BLaER1 (cell line): Measurements from ENCODE around the gene TM4SF1.

Experiments used
- H3K27ac ChIP-seq: shearing (Covaris generic); formaldehyde crosslinking; 2 replicates; pipeline ENCODE4 v1.8.1; 2022
- H3K27me3 ChIP-seq: shearing (Covaris generic); formaldehyde crosslinking; 2 replicates; pipeline ENCODE4 v1.8.1; 2022
- H3K36me3 ChIP-seq: shearing (Covaris generic); formaldehyde crosslinking; 2 replicates; pipeline ENCODE4 v1.8.1; 2022
- H3K4me1 ChIP-seq: shearing (Covaris generic); formaldehyde crosslinking; 2 replicates; pipeline ENCODE4 v1.8.1; 2022
- H3K4me2 ChIP-seq: shearing (Covaris generic); formaldehyde crosslinking; 2 replicates; pipeline ENCODE4 v1.8.1; 2022
- H3K4me3 ChIP-seq: shearing (Covaris generic); formaldehyde crosslinking; 2 replicates; pipeline ENCODE4 v1.8.1; 2022
- H3K9ac ChIP-seq: shearing (Covaris generic); formaldehyde crosslinking; 2 replicates; pipeline ENCODE4 v1.8.1; 2022
- H3K9me3 ChIP-seq: shearing (Covaris generic); formaldehyde crosslinking; 2 replicates; pipeline ENCODE4 v1.8.1; 2022
- H4K20me1 ChIP-seq: shearing (Covaris generic); formaldehyde crosslinking; 2 replicates; pipeline ENCODE4 v1.8.1; 2022
- Cebpa-rat ChIP-seq: shearing (Covaris generic); IDR thresholded peaks from 2 replicates; pipeline ENCODE4 v1.8.1; 2022

The TM4SF1 gene

GRCh38 chr3:149395107-149396089 lies 17.9 kb upstream of the TM4SF1 start:
- no peak overlapping the region for H3K9ac ChIP-seq
- H3K4me3 ChIP-seq = no peak overlapping the region
- no peaks in the 10 kb centered on the region for H3K9me3 ChIP-seq
- H3K4me2 ChIP-seq = no peak overlapping the region
- no peaks in the 10 kb centered on the region for H3K27me3 ChIP-seq
- no peak for TF ChIP-seq Cebpa-rat
- H3K27ac ChIP-seq = no peak overlapping the region
- H3K4me1 ChIP-seq = no peaks in the 10 kb centered on the region
- H3K36me3 ChIP-seq = no peaks in the 10 kb centered on the region
- no peaks in the 10 kb centered on the region for H4K20me1 ChIP-seq

DNA sequence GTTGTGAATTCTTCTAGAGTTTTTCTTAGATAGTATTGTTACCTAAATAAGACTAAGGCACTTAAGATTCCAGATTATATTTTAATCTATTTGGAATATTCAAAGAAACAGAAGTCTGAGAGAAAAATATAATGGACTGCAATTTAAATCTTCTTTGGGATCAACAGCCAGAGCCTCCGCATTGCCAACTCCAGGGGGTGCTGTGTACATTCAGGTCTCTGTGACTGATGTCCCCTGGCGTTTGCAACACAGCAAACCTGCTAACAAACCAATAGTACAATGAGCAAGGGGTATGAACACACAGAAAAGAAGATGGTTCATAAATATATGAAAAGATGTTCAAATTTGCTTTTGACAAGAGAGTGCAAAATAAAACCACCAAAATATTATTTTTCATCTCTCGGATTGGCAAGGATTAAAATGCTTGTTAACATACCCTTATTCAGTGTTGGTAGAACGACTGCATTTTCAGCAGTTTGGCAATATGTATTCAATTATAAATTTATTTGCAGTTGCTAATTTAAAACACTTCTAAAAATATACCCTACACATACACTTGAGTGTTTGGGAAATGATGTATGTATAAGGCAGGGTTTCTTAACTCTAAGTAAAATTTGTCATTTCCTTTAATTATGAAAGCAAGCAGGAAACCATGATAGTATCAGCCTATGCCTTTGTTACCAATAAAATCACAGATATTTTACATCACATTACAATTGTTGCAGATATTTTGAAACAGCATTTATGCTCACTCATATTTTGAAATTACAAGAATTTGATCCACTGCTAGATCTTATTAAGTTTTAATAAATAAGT lies 16.1 kb upstream of the TM4SF1 start:
- Histone ChIP-seq H3K4me3 (no peak overlapping the region), H3K4me2 (no peak overlapping the region), H3K27me3 (no peaks in the 10 kb centered on the region), H3K36me3 (no peaks in the 10 kb centered on the region), H3K9me3 (peaks cover 13% of the 10 kb centered on the region; the same call in 1 of the 2 replicates), H3K27ac (no peak overlapping the region), H3K9ac (no peak overlapping the region), H3K4me1 (no peaks in the 10 kb centered on the region), H4K20me1 (no peaks in the 10 kb centered on the region)
- no peak for TF ChIP-seq Cebpa-rat

GRCh38 chr3:149391960-149392359 lies 14.5 kb upstream of the TM4SF1 start:
- H4K20me1 ChIP-seq = no peaks in the 10 kb centered on the region
- H3K36me3 ChIP-seq = no peaks in the 10 kb centered on the region
- no peaks in the 10 kb centered on the region for H3K4me1 ChIP-seq
- H3K27me3 ChIP-seq = no peaks in the 10 kb centered on the region
- peaks cover 13% of the 10 kb centered on the region; the same call in 1 of the 2 replicates for H3K9me3 ChIP-seq
- no peak overlapping the region for H3K9ac ChIP-seq
- no peak overlapping the region for H3K27ac ChIP-seq
- TF ChIP-seq Cebpa-rat = no peak
- no peak overlapping the region for H3K4me2 ChIP-seq
- H3K4me3 ChIP-seq = no peak overlapping the region

GRCh38 chr3:149390772-149391212 lies 13.3 kb upstream of the TM4SF1 start:
- H3K4me2 ChIP-seq = no peak overlapping the region
- H3K9ac ChIP-seq = no peak overlapping the region
- H4K20me1 ChIP-seq = no peaks in the 10 kb centered on the region
- TF ChIP-seq Cebpa-rat = no peak
- peaks cover 13% of the 10 kb centered on the region; the same call in 1 of the 2 replicates for H3K9me3 ChIP-seq
- H3K4me1 ChIP-seq = no peaks in the 10 kb centered on the region
- no peaks in the 10 kb centered on the region for H3K27me3 ChIP-seq
- no peak overlapping the region for H3K4me3 ChIP-seq
- no peaks in the 10 kb centered on the region for H3K36me3 ChIP-seq
- no peak overlapping the region for H3K27ac ChIP-seq

GRCh38 chr3:149390294-149390693 lies 12.8 kb upstream of the TM4SF1 start:
- H3K4me1 ChIP-seq = no peaks in the 10 kb centered on the region
- no peaks in the 10 kb centered on the region for H3K36me3 ChIP-seq
- no peak for TF ChIP-seq Cebpa-rat
- no peaks in the 10 kb centered on the region for H3K27me3 ChIP-seq
- H4K20me1 ChIP-seq = no peaks in the 10 kb centered on the region
- H3K27ac ChIP-seq = no peak overlapping the region
- H3K4me2 ChIP-seq = no peak overlapping the region
- no peak overlapping the region for H3K9ac ChIP-seq
- no peak overlapping the region for H3K4me3 ChIP-seq
- H3K9me3 ChIP-seq = peaks cover 13% of the 10 kb centered on the region; the same call in 1 of the 2 replicates

- Histone ChIP-seq H3K27me3 (no peaks in the 10 kb centered on the region), H3K9ac (no peak overlapping the region), H3K27ac (no peak overlapping the region), H3K9me3 (peaks cover 13% of the 10 kb centered on the region; the same call in 1 of the 2 replicates), H3K4me3 (no peak overlapping the region), H3K4me2 (no peak overlapping the region), H3K36me3 (no peaks in the 10 kb centered on the region), H4K20me1 (no peaks in the 10 kb centered on the region), H3K4me1 (no peaks in the 10 kb centered on the region)
- no peak for TF ChIP-seq Cebpa-rat
Measured at GRCh38 chr3:149388531-149389417, 11.3 kb upstream of the TM4SF1 start.

GRCh38 chr3:149388001-149388440 lies 10.6 kb upstream of the TM4SF1 start:
- TF ChIP-seq Cebpa-rat = no peak
- Histone ChIP-seq H3K4me1 (no peaks in the 10 kb centered on the region), H3K27me3 (no peaks in the 10 kb centered on the region), H4K20me1 (no peaks in the 10 kb centered on the region), H3K9ac (no peak overlapping the region), H3K4me2 (no peak overlapping the region), H3K4me3 (no peak overlapping the region), H3K36me3 (no peaks in the 10 kb centered on the region), H3K9me3 (peaks cover 13% of the 10 kb centered on the region; the same call in 1 of the 2 replicates), H3K27ac (no peak overlapping the region)

DNA sequence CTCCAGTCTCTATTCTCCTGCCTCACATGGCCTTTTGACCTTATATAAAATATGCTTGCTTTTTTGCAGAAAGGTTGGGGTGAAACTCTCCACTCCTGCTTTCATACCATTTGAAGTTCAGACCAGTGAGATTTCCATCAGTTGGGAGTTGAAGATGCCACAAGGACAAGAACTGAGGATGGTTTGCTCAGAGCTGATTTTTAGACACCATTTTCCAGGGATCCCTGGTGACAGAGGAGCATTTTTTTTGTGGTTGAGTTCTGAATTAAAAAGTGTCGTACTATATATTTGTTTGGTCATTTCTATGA lies 8.8 kb upstream of the TM4SF1 start:
- Histone ChIP-seq H3K4me2 (no peak overlapping the region), H3K36me3 (no peaks in the 10 kb centered on the region), H3K4me1 (no peaks in the 10 kb centered on the region), H3K9ac (no peak overlapping the region), H3K4me3 (no peak overlapping the region), H4K20me1 (no peaks in the 10 kb centered on the region), H3K27me3 (no peaks in the 10 kb centered on the region), H3K9me3 (peaks cover 16% of the 10 kb centered on the region; the same call in 1 of the 2 replicates), H3K27ac (no peak overlapping the region)
- no peak for TF ChIP-seq Cebpa-rat

DNA sequence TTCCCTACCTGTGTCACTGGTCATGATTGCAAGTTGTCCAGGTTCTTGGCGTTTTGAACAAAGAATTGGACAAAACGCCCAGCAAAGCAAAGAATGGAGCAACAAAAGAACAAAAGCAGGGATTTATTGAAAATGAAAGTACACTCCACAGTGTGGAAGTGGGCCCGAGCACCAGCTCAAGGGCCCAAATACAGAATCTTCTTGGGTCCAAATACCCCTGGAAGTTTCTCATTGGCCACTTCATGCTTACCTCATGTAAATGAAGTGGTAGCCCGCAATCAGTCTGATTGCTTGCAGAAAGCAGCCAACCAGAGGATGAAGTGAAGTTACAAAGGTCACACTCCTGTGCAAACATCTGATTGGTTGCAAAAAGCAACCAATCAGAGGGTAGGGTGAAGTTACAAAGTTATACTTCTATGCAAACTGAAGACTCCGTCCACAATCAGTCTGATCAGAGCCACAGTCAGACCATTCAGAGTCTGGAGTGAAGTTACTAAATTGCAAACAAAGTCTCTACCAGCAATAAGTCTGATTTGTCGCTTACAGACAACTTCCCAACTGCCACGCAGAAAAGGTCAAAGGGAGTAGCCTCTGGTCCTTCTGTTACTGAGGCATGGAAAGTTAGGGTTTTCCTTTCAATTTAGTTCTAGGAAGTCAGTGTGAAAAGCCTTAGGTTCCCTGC lies 8.3 kb upstream of the TM4SF1 start:
- no peaks in the 10 kb centered on the region for H3K36me3 ChIP-seq
- no peaks in the 10 kb centered on the region for H4K20me1 ChIP-seq
- H3K27me3 ChIP-seq = no peaks in the 10 kb centered on the region
- H3K4me3 ChIP-seq = no peak overlapping the region
- no peak for TF ChIP-seq Cebpa-rat
- no peak overlapping the region for H3K27ac ChIP-seq
- no peaks in the 10 kb centered on the region for H3K4me1 ChIP-seq
- H3K9ac ChIP-seq = no peak overlapping the region
- H3K9me3 ChIP-seq = peaks cover 16% of the 10 kb centered on the region; the same call in 1 of the 2 replicates
- no peak overlapping the region for H3K4me2 ChIP-seq
